Neural cell (in vitro differentiated cells): ENCODE results near the gene PRR16. TPM values are rescaled to one million over a fixed set of nuclear protein-coding genes. Genes with fewer than 3 reads are reported as not detected.

Experiments
- H2AFZ ChIP-seq: fragments of 200-600, 300-800 bp; sonication (generic), shearing (Covaris generic); 2 replicates; pipeline ENCODE4 v1.6.0; 2014; ENCODE audit warnings: low read depth, mild to moderate bottlenecking, antibody characterized with exemption, low read length, moderate library complexity
- H3F3A ChIP-seq: fragments of 200-600 bp; shearing (Covaris generic); 2 replicates; pipeline ENCODE4 v1.6.1; 2016; ENCODE audit warnings: mild to moderate bottlenecking, moderate library complexity, mixed read lengths, antibody characterized with exemption, low read length; ENCODE audit not compliant: insufficient read depth, poor library complexity, severe bottlenecking
- H3K27ac ChIP-seq: fragments of 200-600, 300-800 bp; sonication (generic), shearing (Covaris generic); 2 replicates; pipeline ENCODE4 v1.5.1; 2014; ENCODE audit warnings: mild to moderate bottlenecking, low read length, moderate library complexity
- H3K27me3 ChIP-seq: fragments of 300-800, 200-600 bp; sonication (generic), shearing (Covaris generic); 2 replicates; pipeline ENCODE4 v1.6.0; 2014; ENCODE audit warnings: mild to moderate bottlenecking, low read depth, low read length, moderate library complexity; ENCODE audit not compliant: insufficient read depth
- H3K36me3 ChIP-seq: fragments of 300-800, 200-600 bp; sonication (generic), shearing (Covaris generic); 2 replicates; pipeline ENCODE4 v1.5.1; 2014; ENCODE audit warnings: mild to moderate bottlenecking, antibody characterized with exemption, low read length, moderate library complexity; ENCODE audit not compliant: insufficient read depth
- H3K4me2 ChIP-seq: fragments of 300-800, 200-600 bp; sonication (generic), shearing (Covaris generic); 2 replicates; pipeline ENCODE4 v1.6.0; 2014; ENCODE audit warnings: mild to moderate bottlenecking, low read length
- H3K4me3 ChIP-seq: fragments of 300-800, 200-600 bp; sonication (generic), shearing (Covaris generic); 2 replicates; pipeline ENCODE4 v1.5.1; 2014; ENCODE audit warnings: mild to moderate bottlenecking, low read length, moderate library complexity
- H3K79me2 ChIP-seq: fragments of 200-600 bp; shearing (Covaris generic); replicated peaks from 2 replicates; pipeline ENCODE4 v1.6.0; 2014; ENCODE audit warnings: mild to moderate bottlenecking, low read length, moderate library complexity; ENCODE audit not compliant: insufficient read depth
- H3K9ac ChIP-seq: fragments of 300-800, 200-600 bp; sonication (generic), shearing (Covaris generic); 2 replicates; pipeline ENCODE4 v1.6.1; 2016; ENCODE audit warnings: mild to moderate bottlenecking, low read length, mixed read lengths
- H3K9me2 ChIP-seq: fragments of 200-600 bp; shearing (Covaris generic); 2 replicates; pipeline ENCODE4 v1.6.1; 2016; ENCODE audit warnings: mild to moderate bottlenecking, low read length, mixed read lengths; ENCODE audit not compliant: insufficient read depth
- H3K9me3 ChIP-seq: fragments of 200-600, 300-800 bp; sonication (generic), shearing (Covaris generic); 2 replicates; pipeline ENCODE4 v1.6.1; 2016; ENCODE audit warnings: mild to moderate bottlenecking, mixed run types, low read length, moderate library complexity, mixed read lengths
- H4K20me1 ChIP-seq: fragments of 200-600 bp; shearing (Covaris generic); 2 replicates; pipeline ENCODE4 v1.6.1; 2016; ENCODE audit warnings: mild to moderate bottlenecking, mixed run types; ENCODE audit not compliant: insufficient read depth
- CTCF ChIP-seq: fragments of 450-650 bp; IDR thresholded peaks from 2 replicates; pipeline ENCODE4 v1.5.1; 2014; ENCODE audit warnings: antibody characterized with exemption, mild to moderate bottlenecking, moderate library complexity; ENCODE audit not compliant: poor library complexity, severe bottlenecking
- EP300 ChIP-seq: fragments of 450-650 bp; conservative IDR thresholded peaks from 2 replicates; pipeline ENCODE4 v1.6.1; 2014; ENCODE audit warnings: antibody characterized with exemption, mild to moderate bottlenecking, moderate library complexity; ENCODE audit not compliant: poor library complexity, severe bottlenecking
- EZH2 ChIP-seq: fragments of 200-600, 300-800 bp; shearing (Covaris generic), sonication (generic); IDR thresholded peaks from 2 replicates; pipeline ENCODE4 v1.6.1; 2014; ENCODE audit warnings: antibody characterized with exemption, low read length, borderline replicate concordance, mild to moderate bottlenecking; ENCODE audit not compliant: insufficient read depth, poor library complexity, severe bottlenecking
- MXI1 ChIP-seq: fragments of 450-650 bp; conservative IDR thresholded peaks from 2 replicates; pipeline ENCODE4 v1.6.1; 2014; ENCODE audit warnings: antibody characterized with exemption, mild to moderate bottlenecking; ENCODE audit not compliant: poor library complexity, severe bottlenecking
- POLR2AphosphoS5 ChIP-seq: IDR thresholded peaks from 2 replicates; pipeline ENCODE4 v1.6.1; 2012
- RAD21 ChIP-seq: fragments of 450-650 bp; conservative IDR thresholded peaks from 2 replicates; pipeline ENCODE4 v1.6.1; 2014; ENCODE audit warnings: antibody characterized with exemption, mild to moderate bottlenecking, moderate library complexity
- REST ChIP-seq: IDR thresholded peaks from 2 replicates; pipeline ENCODE4 v1.6.1; 2012; ENCODE audit warnings: borderline replicate concordance
- SMC3 ChIP-seq: fragments of 450-650 bp; conservative IDR thresholded peaks from 2 replicates; pipeline ENCODE4 v1.6.1; 2014; ENCODE audit warnings: antibody characterized with exemption, mild to moderate bottlenecking, moderate library complexity; ENCODE audit not compliant: poor library complexity
- TAF1 ChIP-seq: IDR thresholded peaks from 2 replicates; pipeline ENCODE4 v1.6.1; 2012; ENCODE audit warnings: low read depth
- polyA plus RNA-seq: library from polyadenylated mRNA; depleted of rRNA; stranded (reverse); fragments of >200 nt; gene quantifications from 2 replicates; pipeline ENCODE4 v1.2.3, GENCODE V29; 2014

Gene PRR16
- polyA plus RNA-seq, 1 donor from 2014 or later: 1.7 TPM

DNA sequence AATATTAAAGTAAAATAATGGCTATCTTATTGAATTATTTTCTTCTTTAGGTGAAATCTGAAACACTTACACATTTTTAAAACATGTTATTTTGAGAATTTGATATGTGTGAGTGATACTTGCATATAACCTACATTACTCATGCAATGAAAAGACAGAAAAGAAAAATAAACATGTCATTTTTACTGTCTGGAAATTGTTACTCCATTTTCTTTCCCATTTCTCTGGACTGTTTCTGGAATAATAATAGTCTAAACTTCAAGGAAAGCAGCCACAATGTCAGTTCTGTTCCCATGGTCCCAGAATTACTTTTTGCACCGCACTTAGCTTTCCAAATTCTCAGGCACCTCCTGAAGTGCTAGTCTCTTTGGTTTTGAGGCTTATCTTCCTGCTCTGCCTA, 145.5 kb downstream of the PRR16 start:
- Histone ChIP-seq H3K27me3 (no peaks in the 10 kb centered on the region), H3K9me2 (no peaks in the 10 kb centered on the region), H3F3A (no peaks in the 10 kb centered on the region), H3K36me3 (no peaks in the 10 kb centered on the region), H3K9me3 (no peaks in the 10 kb centered on the region), H3K4me3 (no peak overlapping the region), H4K20me1 (no peaks in the 10 kb centered on the region), H3K79me2 (no peaks in the 10 kb centered on the region), H2AFZ (no peak overlapping the region), H3K4me2 (no peak overlapping the region), H3K9ac (no peak overlapping the region), H3K27ac (no peak overlapping the region)
- no peak for TF ChIP-seq CTCF
- no peak for TF ChIP-seq REST
- no peak for TF ChIP-seq POLR2AphosphoS5

DNA sequence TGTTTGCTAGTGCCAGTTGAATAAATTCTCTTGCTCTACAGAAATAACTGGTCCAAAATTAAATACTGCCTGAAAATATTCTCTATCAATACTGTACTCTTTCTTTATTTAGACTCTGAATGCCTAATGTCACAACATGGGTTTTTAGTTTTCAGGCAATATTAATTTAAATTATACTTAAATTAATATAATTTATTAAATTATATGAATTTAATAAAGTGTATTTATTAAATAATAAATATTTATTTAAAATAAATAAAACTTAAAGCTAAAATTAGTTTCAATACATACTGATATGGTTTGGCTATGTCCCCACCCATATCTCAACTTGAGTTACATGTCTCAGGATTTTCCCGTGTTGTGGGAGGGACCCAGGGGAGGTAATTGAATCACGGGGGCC, 146.0 kb downstream of the PRR16 start:
- Histone ChIP-seq H3K9ac (no peak overlapping the region), H3K27ac (no peak overlapping the region), H3K4me3 (no peak overlapping the region), H4K20me1 (no peaks in the 10 kb centered on the region), H3K4me2 (no peak overlapping the region), H3K9me3 (no peaks in the 10 kb centered on the region), H3K36me3 (no peaks in the 10 kb centered on the region), H3K9me2 (no peaks in the 10 kb centered on the region), H2AFZ (no peak overlapping the region), H3K79me2 (no peaks in the 10 kb centered on the region), H3F3A (no peaks in the 10 kb centered on the region), H3K27me3 (no peaks in the 10 kb centered on the region)
- TF ChIP-seq CTCF (no peak), EZH2 (no peak), SMC3 (no peak), POLR2AphosphoS5 (no peak), MXI1 (no peak), TAF1 (no peak), EP300 (no peak), RAD21 (no peak), REST (no peak)
